H9 (cell line): ENCODE results near the gene ARPC1B. TPM values are rescaled to one million over a fixed set of nuclear protein-coding genes. Genes with fewer than 3 reads are reported as not detected.

Experiments used
- DNase-seq: peaks from one replicate; pipeline ENCODE4 v3.0.0-alpha.2; 2017
- H2AFZ ChIP-seq: one replicate; pipeline ENCODE4 v1.6.1; 2013; ENCODE audit warnings: mild to moderate bottlenecking, low read length, control low read depth, moderate library complexity
- H2AK5ac ChIP-seq: 2 replicates; pipeline ENCODE4 v1.6.1; 2013; ENCODE audit warnings: low read length, control low read depth, mixed read lengths; ENCODE audit not compliant: insufficient read length
- H2BK120ac ChIP-seq: one replicate; pipeline ENCODE4 v1.6.1; 2013; ENCODE audit warnings: low read depth, mild to moderate bottlenecking, low read length, control low read depth, inconsistent platforms; ENCODE audit not compliant: poor library complexity, severe bottlenecking
- H2BK12ac ChIP-seq: 2 replicates; pipeline ENCODE4 v1.6.1; 2013; ENCODE audit warnings: low read length, control low read depth, mixed read lengths, low read depth; ENCODE audit not compliant: insufficient read length
- H2BK15ac ChIP-seq: 2 replicates; pipeline ENCODE4 v1.6.1; 2013; ENCODE audit warnings: low read depth, low read length, control low read depth
- H2BK20ac ChIP-seq: one replicate; pipeline ENCODE4 v1.6.1; 2013; ENCODE audit warnings: low read depth, mild to moderate bottlenecking, low read length, control low read depth, inconsistent platforms; ENCODE audit not compliant: poor library complexity, severe bottlenecking
- H2BK5ac ChIP-seq: 2 replicates; pipeline ENCODE4 v1.6.1; 2013; ENCODE audit warnings: low read length, control low read depth, mixed read lengths; ENCODE audit not compliant: insufficient read length
- H3K14ac ChIP-seq: 2 replicates; pipeline ENCODE4 v1.6.1; 2013; ENCODE audit warnings: low read length, control low read depth; ENCODE audit not compliant: insufficient read depth
- H3K18ac ChIP-seq: 2 replicates; pipeline ENCODE4 v1.6.1; 2013; ENCODE audit warnings: low read depth, mild to moderate bottlenecking, mixed read lengths, low read length, control low read depth; ENCODE audit not compliant: insufficient read length
- H3K23ac ChIP-seq: 2 replicates; pipeline ENCODE4 v1.6.1; 2013; ENCODE audit warnings: low read length, control low read depth, mixed read lengths, low read depth; ENCODE audit not compliant: insufficient read length
- H3K23me2 ChIP-seq: 2 replicates; pipeline ENCODE4 v1.6.1; 2013; ENCODE audit warnings: low read depth, mild to moderate bottlenecking, mixed read lengths, low read length, control low read depth; ENCODE audit not compliant: insufficient read length, poor library complexity, severe bottlenecking
- H3K27ac ChIP-seq: 2 replicates; pipeline ENCODE4 v1.5.1; 2013; ENCODE audit warnings: low read length, control low read depth, mixed read lengths, low read depth; ENCODE audit not compliant: insufficient read length
- H3K27me3 ChIP-seq: 2 replicates; pipeline ENCODE4 v1.6.1; 2013; ENCODE audit warnings: low read length, control low read depth, inconsistent platforms; ENCODE audit not compliant: insufficient read depth
- H3K4ac ChIP-seq: 2 replicates; pipeline ENCODE4 v1.6.1; 2013; ENCODE audit warnings: low read depth, mild to moderate bottlenecking, control low read depth, inconsistent platforms, low read length, moderate library complexity
- H3K4me1 ChIP-seq: 2 replicates; pipeline ENCODE4 v1.6.1; 2013; ENCODE audit warnings: low read length, control low read depth, inconsistent platforms; ENCODE audit not compliant: insufficient read depth
- H3K4me2 ChIP-seq: 2 replicates; pipeline ENCODE4 v1.6.1; 2013; ENCODE audit warnings: low read length, control low read depth, mixed read lengths; ENCODE audit not compliant: insufficient read length, insufficient read depth
- H3K56ac ChIP-seq: 2 replicates; pipeline ENCODE4 v1.6.1; 2013; ENCODE audit warnings: low read depth, mild to moderate bottlenecking, mixed read lengths, low read length, control low read depth; ENCODE audit not compliant: insufficient read length
- H3K79me1 ChIP-seq: 2 replicates; pipeline ENCODE4 v1.6.1; 2013; ENCODE audit warnings: low read depth, mild to moderate bottlenecking, moderate library complexity, low read length, control low read depth, inconsistent platforms; ENCODE audit not compliant: insufficient read depth, poor library complexity, severe bottlenecking
- H3K79me2 ChIP-seq: 2 replicates; pipeline ENCODE4 v1.6.1; 2013; ENCODE audit warnings: low read length, control low read depth, inconsistent platforms; ENCODE audit not compliant: insufficient read depth
- H3K9ac ChIP-seq: 2 replicates; pipeline ENCODE4 v1.6.1; 2013; ENCODE audit warnings: low read length, control low read depth, mixed read lengths; ENCODE audit not compliant: insufficient read length; ENCODE audit errors: extremely low read depth
- H3K9me3 ChIP-seq: one replicate; pipeline ENCODE4 v1.6.1; 2013; ENCODE audit warnings: low read depth, low read length, inconsistent platforms; ENCODE audit not compliant: control insufficient read depth
- H3T11ph ChIP-seq: one replicate; pipeline ENCODE4 v1.6.1; 2013; ENCODE audit warnings: mild to moderate bottlenecking, low read length, control low read depth, inconsistent platforms
- H4K20me1 ChIP-seq: one replicate; pipeline ENCODE4 v1.6.1; 2013; ENCODE audit not compliant: control insufficient read depth, insufficient read length, insufficient read depth
- H4K5ac ChIP-seq: 2 replicates; pipeline ENCODE4 v1.6.1; 2013; ENCODE audit warnings: low read depth, mild to moderate bottlenecking, mixed read lengths, low read length, control low read depth; ENCODE audit not compliant: insufficient read length
- H4K8ac ChIP-seq: replicated peaks from 2 replicates; pipeline ENCODE4 v1.6.1; 2013; ENCODE audit warnings: low read length, control low read depth, mixed read lengths, low read depth; ENCODE audit not compliant: insufficient read length
- H4K91ac ChIP-seq: 2 replicates; pipeline ENCODE4 v1.6.1; 2013; ENCODE audit warnings: low read depth, mild to moderate bottlenecking, moderate library complexity, mixed read lengths, low read length, control low read depth; ENCODE audit not compliant: insufficient read length
- H3K27ac Mint-ChIP-seq, 3 experiments: 2 replicates in 2 of 3; 3 replicates in 1 of 3; pipeline ENCODE4 v1.8.0; 2020 to 2021; ENCODE audit warnings: mixed read lengths in 3 of 3, mild to moderate bottlenecking in 1 of 3, moderate library complexity in 1 of 3
- H3K27me3 Mint-ChIP-seq: 2 replicates; pipeline ENCODE4 v1.8.0; 2021; ENCODE audit warnings: low read depth, mild to moderate bottlenecking, moderate library complexity, mixed read lengths
- H3K36me3 Mint-ChIP-seq, 3 experiments: 2 replicates in 2 of 3; 3 replicates in 1 of 3; pipeline ENCODE4 v1.8.0; 2020 to 2021; ENCODE audit warnings: low read depth in 3 of 3, mixed read lengths in 3 of 3; ENCODE audit not compliant: insufficient read depth in 1 of 3
- H3K4me1 Mint-ChIP-seq, 2 experiments: 2 replicates each; pipeline ENCODE4 v1.8.0; 2020; ENCODE audit warnings: mixed read lengths in 2 of 2
- H3K4me3 Mint-ChIP-seq, 2 experiments: 2 replicates in 1 of 2; 3 replicates in 1 of 2; pipeline ENCODE4 v1.8.0; 2020 to 2021; ENCODE audit warnings: mild to moderate bottlenecking in 2 of 2, mixed read lengths in 2 of 2, moderate library complexity in 1 of 2
- H3K9me3 Mint-ChIP-seq, 2 experiments: 2 replicates in 1 of 2; 3 replicates in 1 of 2; pipeline ENCODE4 v1.8.0; 2020; ENCODE audit warnings: mild to moderate bottlenecking in 2 of 2, mixed read lengths in 2 of 2, moderate library complexity in 1 of 2
- WGBS: extraction: QIAGEN DNeasy Blood & Tissue Kit; methylation state at CpG from one replicate; pipeline ENCODE4 v1.1.7; 2013; ENCODE audit warnings: missing lambda C conversion rate, low lambda C conversion rate, mixed read lengths; ENCODE audit not compliant: insufficient read length; ENCODE audit errors: extremely low coverage; 5-methylcytosine and 5-hydroxymethylcytosine counted together
- total RNA-seq: library from RNA; stranded (reverse); gene quantifications from 2 replicates; pipeline ENCODE4 v1.2.1, GENCODE V29; 2021
- TF ChIP-seq, protein P1 (sequence below): fragments of 200-600 bp; sonication (generic); conservative IDR thresholded peaks from 3 replicates; pipeline ENCODE4 v1.8.0; 2021; ENCODE audit warnings: antibody characterized with exemption, mild to moderate bottlenecking

Gene ARPC1B
- total RNA-seq, 1 experiment from 2014 or later: 56.3 TPM

DNA sequence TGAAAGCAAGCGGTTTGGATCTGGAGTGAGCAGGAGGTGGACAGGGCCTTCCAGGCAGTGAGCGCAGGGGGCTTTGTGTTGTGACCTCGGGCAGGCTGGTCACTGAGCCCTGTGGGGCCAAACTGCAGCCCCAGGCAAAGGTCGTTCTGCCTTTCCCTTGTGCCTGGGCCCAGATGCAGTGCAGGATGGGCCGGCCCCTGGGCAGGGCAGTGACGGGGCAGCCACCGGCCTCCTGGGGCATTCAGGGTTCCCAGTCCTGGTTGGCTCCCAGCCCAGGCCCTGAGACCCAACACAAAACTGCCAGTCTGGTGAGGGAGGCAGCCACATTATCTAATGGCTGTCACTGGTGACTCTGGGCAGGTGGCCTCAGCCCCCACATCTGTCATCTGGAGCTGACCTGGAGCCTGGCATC, 7.1 kb downstream of the ARPC1B start:
- H4K5ac ChIP-seq: no peak overlapping the region
- H3K23me2 ChIP-seq: no peaks in the 10 kb centered on the region
- H3K79me2 ChIP-seq: no peaks in the 10 kb centered on the region
- no peak overlapping the region for H3K27ac ChIP-seq
- Mint-ChIP-seq H3K27me3 (no peaks in the 10 kb centered on the region), H3K4me1 (peaks cover 6 to 11% of the 10 kb centered on the region in 2 experiments), H3K36me3 (peaks cover 7 to 30% (median 14%) of the 10 kb centered on the region in 3 experiments; a peak in 6 of 7 replicates), H3K9me3 (no peaks in the 10 kb centered on the region; a peak in 1 of 5 replicates), H3K4me3 (no peak overlapping the region), H3K27ac (no peak overlapping the region)
- H4K8ac ChIP-seq: no peak overlapping the region
- no peak overlapping the region for H3K56ac ChIP-seq
- no peak overlapping the region for H2BK20ac ChIP-seq
- H3K18ac ChIP-seq: no peak overlapping the region
- H4K91ac ChIP-seq: no peak overlapping the region
- no peak overlapping the region for H2AK5ac ChIP-seq
- no peak overlapping the region for H2BK12ac ChIP-seq
- peaks cover 8% of the 10 kb centered on the region for H3K79me1 ChIP-seq
- H2BK15ac ChIP-seq: no peak overlapping the region
- no peak overlapping the region for H3K4ac ChIP-seq
- no peak for DNase-seq
- no peak overlapping the region for H2BK120ac ChIP-seq
- H3K14ac ChIP-seq: no peak overlapping the region
- H2AFZ ChIP-seq: no peak overlapping the region
- H3T11ph ChIP-seq: no peak overlapping the region
- no CpG with 5 or more reads among the region's 7 CpGs for WGBS
- H3K9ac ChIP-seq: no peak overlapping the region
- H3K4me2 ChIP-seq: no peak overlapping the region
- H4K20me1 ChIP-seq: no peaks in the 10 kb centered on the region
- no peaks in the 10 kb centered on the region for H3K4me1 ChIP-seq
- no peak overlapping the region for H2BK5ac ChIP-seq
- no peaks in the 10 kb centered on the region for H3K27me3 ChIP-seq
- H3K23ac ChIP-seq: no peak overlapping the region
- TF ChIP-seq, protein P1, sequence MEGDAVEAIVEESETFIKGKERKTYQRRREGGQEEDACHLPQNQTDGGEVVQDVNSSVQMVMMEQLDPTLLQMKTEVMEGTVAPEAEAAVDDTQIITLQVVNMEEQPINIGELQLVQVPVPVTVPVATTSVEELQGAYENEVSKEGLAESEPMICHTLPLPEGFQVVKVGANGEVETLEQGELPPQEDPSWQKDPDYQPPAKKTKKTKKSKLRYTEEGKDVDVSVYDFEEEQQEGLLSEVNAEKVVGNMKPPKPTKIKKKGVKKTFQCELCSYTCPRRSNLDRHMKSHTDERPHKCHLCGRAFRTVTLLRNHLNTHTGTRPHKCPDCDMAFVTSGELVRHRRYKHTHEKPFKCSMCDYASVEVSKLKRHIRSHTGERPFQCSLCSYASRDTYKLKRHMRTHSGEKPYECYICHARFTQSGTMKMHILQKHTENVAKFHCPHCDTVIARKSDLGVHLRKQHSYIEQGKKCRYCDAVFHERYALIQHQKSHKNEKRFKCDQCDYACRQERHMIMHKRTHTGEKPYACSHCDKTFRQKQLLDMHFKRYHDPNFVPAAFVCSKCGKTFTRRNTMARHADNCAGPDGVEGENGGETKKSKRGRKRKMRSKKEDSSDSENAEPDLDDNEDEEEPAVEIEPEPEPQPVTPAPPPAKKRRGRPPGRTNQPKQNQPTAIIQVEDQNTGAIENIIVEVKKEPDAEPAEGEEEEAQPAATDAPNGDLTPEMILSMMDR: no peak
- H3K9me3 ChIP-seq: no peaks in the 10 kb centered on the region
